Activated CD4-positive, alpha-beta T cell treated with anti-CD3 and anti-CD28 coated beads, Interleukin-10, Interleukin-2, amounts not matched to agents 100 ng/mL and 50 ng/mL, durations not matched to agents 16 hours and 8 hours (primary cell): ENCODE results near the gene LPCAT3.
A peak's percentile ranks its signal among the peaks of the same experiment; 100 is the strongest.
"Not testable (repeated sequence)": the region's sequence is repeated elsewhere in the genome, so short reads cannot be mapped to it uniquely, and the experiment has no call there.

ENCODE experiments used
- DNase-seq: peaks from one replicate; pipeline ENCODE4 v3.0.0-alpha.2; 2020

LPCAT3 gene

GRCh38 chr12:7018350-7019042 is at the start of gene LPCAT3:
TSS of gene LPCAT3 (minus strand) at chr12:7018476. CDS start at chr12:7018424, 52 bp downstream.
- peak; percentile 97 for DNase-seq

GRCh38 chr12:7067096-7067495 is 48.8 kb upstream of the LPCAT3 start:
- no peak for DNase-seq

GRCh38 chr12:7066596-7066995 is 48.3 kb upstream of the LPCAT3 start:
- no peak for DNase-seq

- DNase-seq = no peak
Measured at GRCh38 chr12:7065073-7065623, 46.9 kb upstream of the LPCAT3 start.

GRCh38 chr12:7064516-7064915 is 46.2 kb upstream of the LPCAT3 start:
- DNase-seq = no peak

- no peak for DNase-seq
Measured at GRCh38 chr12:7061596-7061995, 43.3 kb upstream of the LPCAT3 start.

GRCh38 chr12:7061138-7061537 is 42.9 kb upstream of the LPCAT3 start:
- no peak for DNase-seq

GRCh38 chr12:7060353-7060954 is 42.2 kb upstream of the LPCAT3 start, which contains the start of gene C1S:
TSS of gene C1S (plus strand) at chr12:7060718. CDS start at chr12:7061913, 1,195 bp downstream.
- DNase-seq = no peak

GRCh38 chr12:7059780-7060179 is 41.5 kb upstream of the LPCAT3 start:
- DNase-seq = no peak

GRCh38 chr12:7058850-7059395 is 40.6 kb upstream of the LPCAT3 start:
- DNase-seq = no peak

- DNase-seq = no peak
Measured at GRCh38 chr12:7058163-7058845, 40.0 kb upstream of the LPCAT3 start.

GRCh38 chr12:7055736-7056135 is 37.5 kb upstream of the LPCAT3 start:
- DNase-seq = not testable (repeated sequence)

- DNase-seq = no peak
Measured at GRCh38 chr12:7054925-7055324, 36.6 kb upstream of the LPCAT3 start.

- not testable (repeated sequence) for DNase-seq
Measured at GRCh38 chr12:7049973-7050372, 31.7 kb upstream of the LPCAT3 start.

- DNase-seq = not testable (repeated sequence)
Measured at GRCh38 chr12:7049445-7049951, 31.2 kb upstream of the LPCAT3 start.

GRCh38 chr12:7047306-7047705 is 29.0 kb upstream of the LPCAT3 start:
- DNase-seq = no peak

GRCh38 chr12:7046383-7047105 is 28.3 kb upstream of the LPCAT3 start:
- DNase-seq = no peak

- DNase-seq = no peak
Measured at GRCh38 chr12:7045913-7046312, 27.6 kb upstream of the LPCAT3 start.

- peak; percentile 17 for DNase-seq
Measured at GRCh38 chr12:7042842-7043241, 24.6 kb upstream of the LPCAT3 start.

GRCh38 chr12:7039403-7039802 is 21.1 kb upstream of the LPCAT3 start:
- DNase-seq = no peak

GRCh38 chr12:7038591-7038990 is 20.3 kb upstream of the LPCAT3 start:
- DNase-seq = no peak

- DNase-seq = not testable (repeated sequence)
Measured at GRCh38 chr12:7037411-7037810, 19.1 kb upstream of the LPCAT3 start.
